HG03097 (cell line): ENCODE measurements around the gene UBAP2L.
"Not testable (repeated sequence)": the region's sequence is repeated elsewhere in the genome, so short reads cannot be mapped to it uniquely, and the experiment has no call there.

Experiments
- ATAC-seq: cut with Tn5 transposase; IDR thresholded peaks from one replicate; pipeline ENCODE4 v1.9.1; 2021; ENCODE audit not compliant: unreplicated experiment, low FRiP score

UBAP2L gene

DNA sequence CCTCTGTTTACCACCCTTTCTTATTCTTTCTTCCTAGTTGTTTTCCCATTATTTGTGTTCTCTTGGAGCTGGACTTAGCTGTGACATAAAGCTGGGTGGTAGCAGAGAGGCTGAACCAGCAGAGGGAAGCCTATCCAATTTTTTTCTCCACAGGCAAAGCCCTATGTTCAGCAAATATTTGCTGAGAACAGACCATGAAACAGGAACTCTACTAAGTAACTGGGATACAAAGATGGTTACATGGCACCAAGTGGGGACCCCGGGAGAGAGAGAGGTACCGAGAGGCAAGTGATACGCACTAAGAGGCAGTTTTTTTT is 21.2 kb upstream of the UBAP2L start:
- no peak for ATAC-seq

DNA sequence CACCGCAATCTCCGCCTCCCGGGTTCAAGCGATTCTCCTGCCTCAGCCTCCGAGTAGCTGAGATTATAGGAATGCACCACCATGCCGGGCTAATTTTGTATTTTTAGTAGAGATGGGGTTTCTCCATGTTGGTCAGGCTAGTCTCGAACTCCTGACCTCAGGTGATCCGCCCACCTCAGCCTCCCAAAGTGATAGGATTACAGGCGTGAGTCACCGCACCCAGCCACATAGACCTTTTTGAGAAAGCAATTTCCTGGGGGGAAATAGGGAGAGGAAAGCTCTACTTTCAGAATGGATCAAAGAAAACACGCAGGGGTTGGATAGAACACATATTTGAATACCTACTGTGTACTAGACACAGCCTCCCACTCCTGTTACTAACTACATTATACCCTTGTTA is 15.0 kb upstream of the UBAP2L start:
- ATAC-seq, result not testable (repeated sequence)

GRCh38 chr1:154206196-154206595 is 14.6 kb upstream of the UBAP2L start, which contains the start of gene CFAP141:
CFAP141 (minus strand) TSS chr1:154206333; CDS start chr1:154206307, 26 bp downstream.
- ATAC-seq, result no peak

- ATAC-seq, result no peak
Measured at GRCh38 chr1:154207262-154207661, 13.5 kb upstream of the UBAP2L start.

GRCh38 chr1:154208677-154209388 is 11.9 kb upstream of the UBAP2L start:
- no peak for ATAC-seq

- no peak for ATAC-seq
Measured at GRCh38 chr1:154212083-154212482, 8.7 kb upstream of the UBAP2L start.

DNA sequence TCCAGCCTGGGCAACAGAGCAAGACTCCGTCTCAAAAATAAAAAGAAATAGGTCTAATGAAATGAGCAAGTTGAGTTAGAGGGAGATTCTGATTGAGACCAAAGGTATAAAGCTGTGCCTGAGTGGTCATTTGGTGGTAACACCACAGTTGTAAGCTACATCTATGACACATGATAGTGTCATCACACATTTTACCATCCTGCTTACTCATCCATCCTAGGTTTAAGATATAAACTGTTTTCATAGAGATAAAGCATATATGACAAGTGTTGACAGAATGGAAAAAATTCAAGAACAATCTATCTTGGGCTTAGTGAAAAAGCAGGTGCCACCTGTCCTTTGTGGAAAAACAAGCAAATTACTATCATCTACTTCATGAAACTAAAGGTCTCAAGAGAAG is 7.5 kb upstream of the UBAP2L start:
- no peak for ATAC-seq

DNA sequence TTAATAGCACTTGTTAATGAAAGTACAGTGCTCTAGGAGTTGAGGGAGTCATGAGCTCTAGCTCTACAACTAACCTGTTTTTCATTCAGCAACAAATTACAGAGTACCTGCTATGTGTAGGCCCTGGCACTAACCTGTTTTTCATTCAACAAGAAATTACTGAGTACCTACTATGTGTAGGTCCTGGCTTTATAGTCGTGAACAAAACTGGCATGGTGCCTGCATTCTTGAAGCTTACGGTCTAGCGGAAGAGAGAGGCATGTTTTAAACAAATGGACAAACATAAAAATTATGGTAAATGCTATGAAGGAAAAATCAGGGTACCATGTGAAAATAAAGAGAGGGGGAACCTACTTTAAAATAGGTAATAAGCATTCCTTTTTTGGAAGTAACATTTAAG is 2.2 kb upstream of the UBAP2L start:
- ATAC-seq, result no peak

DNA sequence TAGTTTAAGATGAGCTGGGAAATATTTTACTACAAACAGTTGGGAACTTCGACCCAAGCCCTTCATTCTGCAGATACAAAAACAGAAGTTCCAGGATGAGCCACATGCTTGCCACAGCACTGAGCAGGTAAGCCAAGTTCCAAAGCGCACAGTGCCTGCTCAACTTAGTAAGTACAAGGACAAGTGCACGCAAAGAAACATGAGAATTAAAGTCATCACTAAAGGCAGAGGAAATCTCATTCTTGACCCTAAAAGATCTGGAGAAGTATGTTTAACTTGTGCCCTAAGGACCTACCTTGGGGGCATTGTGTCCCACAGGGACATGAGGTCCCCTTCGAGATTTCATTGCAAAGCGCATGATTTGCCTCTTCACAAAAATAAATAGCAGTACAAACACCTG is 1.2 kb upstream of the UBAP2L start:
- ATAC-seq, result no peak

GRCh38 chr1:154220970-154221277 is 169 bp downstream of the UBAP2L start:
- ATAC-seq, result no peak

DNA sequence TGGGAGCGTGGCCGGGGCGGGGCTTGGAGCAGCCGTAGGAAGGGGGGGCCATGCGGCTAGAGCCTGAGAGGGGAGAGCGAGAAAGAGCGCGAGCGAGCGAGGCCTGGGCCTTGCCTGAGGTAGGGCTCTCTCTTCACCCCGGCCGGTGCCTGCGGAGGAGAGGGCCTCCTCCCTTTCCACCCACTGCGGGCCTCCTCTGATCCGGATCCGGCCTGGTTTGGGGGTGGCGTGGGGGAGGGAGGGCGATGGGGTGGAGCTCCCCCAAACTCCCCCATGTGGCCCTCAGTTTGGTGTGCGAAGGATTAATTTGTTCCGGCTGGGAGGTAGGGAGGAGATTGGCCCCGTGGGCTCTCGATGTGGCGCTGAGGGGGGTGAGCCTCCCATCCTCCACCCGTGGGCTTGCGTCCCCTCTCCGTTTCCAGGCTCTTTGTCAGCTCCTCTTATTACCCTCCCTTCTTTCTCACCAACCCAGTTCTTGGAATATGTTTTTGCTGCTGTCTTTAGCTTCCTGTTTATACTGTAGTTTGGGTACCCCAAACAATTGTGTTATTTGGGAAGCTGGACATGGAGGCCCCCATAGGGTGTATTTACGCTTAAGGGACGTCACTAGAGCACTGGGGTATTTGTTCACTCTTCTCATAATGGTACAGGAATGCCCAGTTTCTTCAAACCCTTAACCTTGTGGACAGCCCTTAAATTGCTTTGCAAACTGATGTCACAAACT is 685 bp downstream of the UBAP2L start:
- ATAC-seq, result peak; percentile 12

DNA sequence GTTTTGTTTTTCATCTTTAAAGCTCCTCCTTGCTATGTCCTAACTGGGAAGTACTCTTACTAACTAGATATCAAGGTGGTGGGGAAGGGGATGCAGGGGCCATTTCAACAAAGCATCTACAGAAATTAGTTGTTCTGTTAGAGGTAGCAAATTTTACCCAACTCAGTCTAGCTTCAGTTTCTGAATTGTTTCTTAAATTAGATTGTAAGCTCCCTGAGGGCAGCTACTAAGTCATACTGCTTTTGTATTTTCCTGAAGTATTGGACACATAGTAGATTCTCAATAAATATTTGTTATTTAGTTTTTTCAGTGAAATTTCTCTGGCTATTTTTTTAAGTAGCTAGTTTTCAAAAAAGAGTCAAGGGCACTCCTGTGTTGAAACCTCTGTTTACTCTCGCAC is 1.8 kb downstream of the UBAP2L start:
- no peak for ATAC-seq

DNA sequence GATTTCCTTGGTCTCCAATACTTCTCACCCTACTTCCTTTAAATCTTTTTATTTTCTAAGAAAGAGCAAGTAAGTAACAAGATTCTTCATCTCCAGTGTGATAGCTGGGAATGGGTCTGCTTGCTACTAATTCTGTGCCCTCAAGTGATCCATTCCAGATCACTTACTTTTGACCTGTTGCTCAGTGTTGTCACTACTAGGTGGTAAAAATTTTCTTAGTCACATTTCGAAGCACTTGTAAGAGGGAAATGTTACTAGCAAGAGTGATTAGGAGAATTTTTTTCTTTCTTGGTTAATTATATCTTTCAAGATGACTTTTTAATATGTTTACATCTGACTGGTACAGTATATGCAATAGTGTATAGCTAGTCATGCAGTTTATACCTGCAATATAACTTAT is 2.2 kb downstream of the UBAP2L start:
- ATAC-seq, result no peak

- ATAC-seq, result no peak
Measured at GRCh38 chr1:154223621-154224020, 2.9 kb downstream of the UBAP2L start.

- no peak for ATAC-seq
Measured at GRCh38 chr1:154225370-154225769, 4.6 kb downstream of the UBAP2L start.

GRCh38 chr1:154231112-154231511 is 10.4 kb downstream of the UBAP2L start:
- not testable (repeated sequence) for ATAC-seq

- not testable (repeated sequence) for ATAC-seq
Measured at GRCh38 chr1:154233127-154233526, 12.4 kb downstream of the UBAP2L start.

GRCh38 chr1:154236855-154237254 is 16.1 kb downstream of the UBAP2L start:
- ATAC-seq, result no peak

- no peak for ATAC-seq
Measured at GRCh38 chr1:154237435-154237834, 16.7 kb downstream of the UBAP2L start.

DNA sequence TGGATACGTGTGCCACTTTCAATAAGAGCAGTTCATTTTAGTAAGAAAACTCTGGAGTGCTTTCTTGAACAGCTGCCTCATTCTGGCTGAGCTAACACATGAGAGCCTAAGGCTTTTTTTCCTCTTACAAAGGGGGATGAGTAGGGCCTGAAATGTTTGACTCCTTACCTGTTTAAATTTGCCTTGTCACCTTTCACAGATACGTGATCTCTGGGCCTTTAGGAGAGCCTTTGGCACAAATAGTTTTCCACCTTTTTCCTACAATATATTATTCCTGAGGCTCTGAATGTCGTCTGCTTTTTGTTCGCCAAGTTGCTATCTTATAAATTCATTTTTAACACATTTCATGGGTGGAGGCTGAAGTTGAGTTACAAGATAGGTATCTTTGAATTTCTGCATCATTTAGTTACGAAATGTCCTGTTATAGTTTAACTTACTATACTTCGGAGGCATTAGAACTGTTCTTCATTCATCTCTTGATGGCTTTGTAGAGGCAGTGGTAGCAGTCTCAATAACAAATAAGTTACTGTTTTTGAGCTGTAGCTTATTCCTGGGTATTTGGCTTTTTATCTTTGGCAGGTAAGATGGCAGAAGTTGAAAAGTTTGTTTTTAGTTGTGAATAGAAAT is 17.2 kb downstream of the UBAP2L start:
- ATAC-seq, result no peak

GRCh38 chr1:154239491-154239890 is 18.7 kb downstream of the UBAP2L start:
- no peak for ATAC-seq

GRCh38 chr1:154240294-154240833 is 19.6 kb downstream of the UBAP2L start:
- no peak for ATAC-seq
